Hematopoietic multipotent progenitor cell treated with erythropoietin and hydrocortisone succinate and interleukin-3 and kit ligand, for 17 days (in vitro differentiated cells): ENCODE data around the gene IFFO2.

Source experiments
- DNase-seq: peaks from one replicate; pipeline ENCODE4 v3.0.0-alpha.2; 2015; ENCODE audit warnings: low spot score

IFFO2 gene

DNA sequence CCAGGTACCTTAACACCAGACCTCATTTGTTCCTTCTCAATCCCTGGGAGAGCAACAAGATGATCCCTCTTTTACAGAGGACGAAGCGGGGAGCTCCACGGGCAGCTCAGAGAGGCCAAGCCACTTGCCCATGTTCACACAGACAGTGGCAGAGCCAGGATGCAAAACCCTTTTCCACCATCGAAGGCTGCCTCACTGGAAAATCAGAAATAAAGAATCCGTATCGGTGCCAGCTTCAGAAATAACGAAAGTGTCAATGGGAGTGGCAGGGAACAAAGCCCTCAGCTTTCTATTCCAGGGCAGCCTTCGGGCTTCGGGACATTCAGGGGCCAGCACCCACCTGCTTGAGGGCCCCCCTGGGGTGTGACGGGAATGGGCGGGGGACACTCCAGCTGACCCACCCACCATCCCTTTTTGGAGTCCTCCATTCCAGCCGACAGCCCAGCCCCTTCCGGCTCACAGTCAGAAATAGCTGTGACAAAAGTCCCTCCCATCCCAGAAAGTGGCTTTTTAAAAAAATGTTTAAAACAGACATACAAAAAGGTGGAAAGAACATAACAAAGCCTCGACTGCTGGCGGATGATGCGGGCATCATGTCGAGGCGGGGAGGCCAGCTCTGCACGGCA, 6.0 kb downstream of the IFFO2 start:
- no peak for DNase-seq

DNA sequence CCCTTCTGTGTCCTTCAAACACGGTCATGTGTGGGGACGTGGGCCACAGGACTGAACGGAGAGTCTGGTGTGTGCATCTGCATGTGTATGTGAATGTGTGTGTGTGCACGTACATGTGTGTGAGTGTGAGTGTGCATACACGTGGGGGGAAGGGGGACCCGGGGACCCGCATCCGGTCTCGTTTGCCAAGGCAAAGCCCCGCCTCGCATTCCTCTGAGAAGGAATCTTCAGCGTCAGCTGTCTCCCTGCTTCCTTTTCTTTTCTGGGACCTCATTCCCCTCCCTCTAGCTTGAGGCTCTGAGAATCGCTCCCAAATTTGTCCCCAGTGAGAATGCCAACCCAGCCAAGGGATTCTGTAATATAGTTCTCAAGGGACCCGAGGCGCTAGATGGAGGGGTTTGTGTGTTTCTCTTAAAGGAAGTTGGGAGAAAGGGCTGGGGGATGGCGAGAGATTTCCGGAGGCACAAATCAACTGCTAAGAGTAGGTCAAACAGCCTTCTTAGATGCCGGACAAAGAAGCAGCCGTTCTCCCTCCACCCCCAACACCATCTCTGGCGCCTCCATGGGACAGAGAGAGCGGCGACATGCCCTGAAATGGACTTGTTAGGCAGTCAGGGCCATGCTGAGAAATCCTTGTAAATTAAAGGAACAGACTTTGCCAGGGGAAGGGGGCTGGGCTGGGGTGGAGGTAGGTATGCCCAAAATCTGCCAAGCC, 6.6 kb downstream of the IFFO2 start:
- no peak for DNase-seq

DNA sequence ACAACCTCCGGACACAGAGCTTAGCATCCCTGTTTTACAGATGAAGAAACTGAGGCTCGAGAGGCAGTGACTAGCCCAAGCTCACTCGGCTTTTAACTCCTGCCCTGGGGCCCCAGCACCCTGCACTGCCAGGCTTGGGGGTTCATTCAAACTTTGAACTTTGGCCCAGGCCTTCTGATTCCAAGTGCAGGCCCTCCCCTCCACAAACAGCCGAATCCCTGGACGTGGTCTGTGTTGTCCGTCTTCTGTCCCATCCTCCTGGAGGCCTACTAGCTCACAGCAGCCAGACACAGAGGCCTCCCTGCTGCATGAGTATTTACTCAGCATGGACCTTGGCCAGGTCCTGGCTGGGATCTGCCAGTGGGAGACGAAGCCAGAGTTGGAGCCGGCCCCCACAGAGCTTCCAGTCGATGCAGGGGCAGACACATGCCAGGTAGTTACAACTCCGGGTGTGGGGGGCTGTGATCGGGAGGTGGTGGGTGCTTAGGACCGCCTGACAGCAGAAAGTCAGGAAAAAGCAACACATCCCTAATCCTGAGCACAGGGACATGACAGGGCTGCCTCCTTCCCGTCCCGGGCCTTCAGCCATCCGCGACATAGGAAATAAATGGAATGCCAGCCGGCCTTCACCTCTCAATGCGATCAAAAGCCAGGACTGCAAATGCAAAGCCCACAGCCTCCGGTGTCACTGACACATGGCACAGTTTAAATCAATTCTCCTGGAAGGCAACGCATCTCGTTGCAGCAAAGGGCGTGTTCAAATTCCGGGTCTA, 7.4 kb downstream of the IFFO2 start:
- no peak for DNase-seq

DNA sequence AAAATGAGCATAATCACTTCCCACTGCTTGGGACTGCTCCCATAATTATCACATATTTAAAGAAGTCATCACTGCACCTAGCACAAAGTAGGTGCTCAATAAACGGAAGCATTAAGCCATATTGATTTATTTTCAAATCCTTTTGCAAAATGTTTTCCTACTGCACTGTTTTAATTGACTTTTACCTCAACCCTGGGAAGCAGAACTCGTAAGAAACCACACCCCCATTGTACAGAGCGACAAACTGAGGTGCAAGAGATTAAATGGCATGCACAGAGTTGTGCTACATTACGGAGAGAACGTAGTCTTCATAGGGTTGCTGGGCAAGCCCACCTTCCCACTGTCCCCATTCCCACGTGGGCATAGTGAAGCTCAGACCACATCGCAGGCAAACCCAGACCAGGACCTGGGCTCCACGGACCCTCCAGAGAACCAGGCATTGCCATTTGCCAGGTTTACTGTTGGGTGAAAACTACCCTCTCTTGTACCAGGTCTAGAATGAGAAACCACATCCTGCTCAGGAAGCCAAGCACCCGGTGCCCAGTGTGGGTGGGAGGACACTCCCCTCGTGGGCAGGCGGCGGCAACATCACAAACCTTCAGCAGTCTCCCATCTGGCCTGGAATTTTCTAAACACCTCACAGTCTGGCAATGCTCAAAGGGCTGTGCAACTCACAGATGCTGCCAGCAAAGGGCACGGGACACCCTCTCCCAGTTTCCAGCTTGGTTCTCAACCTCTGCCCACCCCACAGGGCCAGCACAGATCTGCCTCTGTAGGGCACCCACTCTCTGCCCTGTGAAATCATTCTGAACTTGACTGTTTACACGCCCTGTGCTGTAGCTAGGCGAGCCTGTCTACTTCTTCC, 8.2 kb downstream of the IFFO2 start:
- no peak for DNase-seq

DNA sequence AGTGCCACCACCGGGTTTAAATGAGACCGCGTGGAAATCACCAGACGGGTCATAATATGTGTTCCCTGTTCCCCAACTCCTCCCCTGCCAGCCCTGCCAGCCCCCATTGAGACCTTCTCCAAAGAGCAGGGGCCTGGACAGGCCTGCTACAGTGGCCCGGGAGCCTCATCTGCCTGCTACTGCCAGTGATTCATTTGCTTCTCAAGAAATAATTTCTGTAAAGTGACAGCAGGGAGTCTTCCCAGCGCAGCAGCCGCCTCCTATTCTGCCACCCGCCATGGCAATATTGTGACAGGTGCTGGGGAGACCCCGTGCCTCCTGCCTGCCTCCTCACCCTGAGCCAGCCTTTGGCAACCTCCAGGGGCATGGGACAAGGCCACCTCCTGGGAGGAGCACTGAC, 8.9 kb downstream of the IFFO2 start:
- no peak for DNase-seq

DNA sequence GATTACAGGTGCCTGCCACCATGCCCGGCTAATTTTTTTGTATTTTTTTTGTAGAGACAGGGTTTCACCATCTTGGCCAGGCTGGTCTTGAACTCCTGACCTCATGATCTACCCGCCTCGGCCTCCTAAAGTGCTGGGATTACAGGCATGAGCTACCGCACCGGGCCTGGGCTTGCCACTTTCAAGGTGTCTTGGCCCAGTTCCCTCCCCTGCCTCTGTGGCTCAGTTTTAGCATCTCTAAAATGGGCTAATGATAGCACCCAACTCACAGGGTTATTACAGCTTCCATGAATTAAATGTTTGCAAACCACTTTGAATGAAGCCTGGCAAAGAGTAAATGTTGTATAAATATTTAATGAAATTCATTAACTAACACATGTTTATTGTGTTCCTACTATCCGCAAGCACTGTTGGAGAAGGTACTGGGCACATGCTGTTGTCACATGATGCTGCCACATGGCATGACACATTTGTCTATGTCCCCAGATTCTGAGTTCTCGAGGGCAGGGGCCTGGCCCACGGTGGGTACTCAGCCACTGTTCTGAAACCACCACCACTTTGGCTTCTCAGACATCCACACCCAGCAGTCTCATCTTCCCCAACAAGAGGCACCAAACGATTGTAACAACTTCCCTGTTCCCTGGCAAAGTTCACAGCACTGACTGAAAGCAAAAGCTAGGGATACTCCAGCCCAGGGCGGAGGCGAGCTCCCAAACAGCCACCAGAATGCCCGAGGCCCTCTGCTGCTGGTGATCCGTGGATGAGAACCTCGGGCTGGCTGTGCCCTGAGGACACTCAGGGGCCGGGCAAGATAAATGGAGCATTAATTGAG, 9.7 kb downstream of the IFFO2 start:
- no peak for DNase-seq

DNA sequence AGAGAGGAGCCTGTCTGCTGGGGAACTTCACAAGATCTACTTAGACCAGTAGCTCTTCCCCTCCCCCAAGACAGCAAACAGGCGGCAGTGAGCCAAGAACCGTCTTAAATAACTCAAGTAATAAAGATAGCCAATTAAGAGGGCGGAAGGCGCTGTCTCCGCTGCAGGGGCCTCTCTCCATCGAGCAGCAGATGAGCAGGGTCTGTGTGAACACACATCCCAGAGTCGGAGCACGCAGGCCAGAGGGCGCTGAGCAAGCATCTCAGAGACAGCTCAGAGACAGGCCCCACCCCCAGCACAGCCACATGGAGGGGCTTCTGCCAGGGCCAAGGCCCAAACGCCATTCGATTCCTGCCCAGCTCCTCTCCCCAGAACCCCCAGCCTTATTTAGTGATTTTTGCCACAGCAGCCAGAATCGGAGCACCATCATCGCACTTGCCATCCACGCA, 11.1 kb downstream of the IFFO2 start:
- DNase-seq = no peak

DNA sequence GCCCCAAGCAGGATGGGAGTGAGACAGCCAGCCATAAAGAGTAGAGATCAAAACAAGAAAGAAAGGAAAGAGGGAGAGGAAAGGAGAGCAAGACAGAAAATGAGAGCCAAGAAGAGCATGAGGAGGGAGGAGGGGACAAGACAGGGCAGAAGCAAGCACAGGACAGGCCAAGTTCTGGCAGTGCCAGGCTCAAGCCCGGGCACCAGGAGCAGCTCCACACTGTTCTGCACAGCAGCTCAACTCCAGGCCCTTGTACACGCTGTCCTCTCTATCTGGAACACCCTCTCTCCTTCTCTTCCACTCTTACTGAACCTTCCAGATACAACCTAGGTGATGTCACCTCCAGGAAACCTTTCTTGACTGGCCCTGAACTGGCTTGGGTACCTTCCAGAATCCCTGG, 11.7 kb downstream of the IFFO2 start:
- DNase-seq = no peak

DNA sequence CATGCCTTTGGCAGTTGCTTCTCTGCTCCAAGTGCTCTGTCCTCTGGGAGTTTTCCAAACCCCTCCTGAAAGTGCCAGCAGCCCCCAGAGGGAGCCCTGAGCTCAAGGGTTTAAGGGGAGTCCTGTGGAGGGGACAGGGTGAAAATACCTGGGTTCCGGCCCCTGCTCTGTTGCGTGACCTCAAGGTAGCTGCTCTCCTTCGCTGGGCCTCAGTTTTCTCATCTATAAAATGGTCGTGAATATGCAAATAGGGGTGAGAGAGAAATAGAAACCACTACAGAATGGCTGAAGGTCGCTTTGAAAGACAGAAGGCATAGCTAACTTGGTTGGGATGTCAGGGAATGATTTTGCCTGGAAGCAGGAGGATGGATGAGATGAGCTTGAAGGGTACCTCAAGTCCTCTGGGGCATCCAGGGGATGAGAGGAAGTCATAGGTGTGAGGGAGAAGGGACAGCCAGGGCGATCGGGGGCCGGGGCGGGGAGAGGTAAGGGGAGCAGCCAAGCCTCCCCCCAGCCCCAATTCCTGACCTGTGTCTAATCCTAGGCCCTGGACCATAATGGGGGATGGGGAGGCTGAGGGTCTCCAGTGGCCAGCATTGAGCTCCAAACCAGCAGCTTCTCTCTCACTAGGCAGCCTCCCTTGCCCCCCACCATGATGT, 12.4 kb downstream of the IFFO2 start:
- no peak for DNase-seq

DNA sequence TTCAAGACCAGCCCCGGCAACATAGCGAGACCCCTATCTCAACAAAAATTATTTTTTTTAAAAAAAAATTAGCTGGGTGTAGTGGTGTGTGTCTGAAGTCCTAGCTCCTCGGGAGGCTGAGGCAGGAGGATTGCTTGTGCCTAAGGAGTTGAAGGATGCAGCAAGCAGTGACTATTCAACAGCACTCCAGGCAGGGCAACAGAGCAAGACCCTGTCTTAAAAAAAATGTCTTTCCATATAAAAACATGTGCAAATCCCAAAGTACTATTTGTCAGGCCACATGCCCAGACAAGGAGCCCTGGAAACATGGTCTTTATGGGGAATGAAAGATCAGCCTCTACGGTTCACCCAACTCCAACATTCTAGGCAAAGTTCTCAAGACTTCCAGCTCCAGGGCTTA, 13.3 kb downstream of the IFFO2 start:
- no peak for DNase-seq

DNA sequence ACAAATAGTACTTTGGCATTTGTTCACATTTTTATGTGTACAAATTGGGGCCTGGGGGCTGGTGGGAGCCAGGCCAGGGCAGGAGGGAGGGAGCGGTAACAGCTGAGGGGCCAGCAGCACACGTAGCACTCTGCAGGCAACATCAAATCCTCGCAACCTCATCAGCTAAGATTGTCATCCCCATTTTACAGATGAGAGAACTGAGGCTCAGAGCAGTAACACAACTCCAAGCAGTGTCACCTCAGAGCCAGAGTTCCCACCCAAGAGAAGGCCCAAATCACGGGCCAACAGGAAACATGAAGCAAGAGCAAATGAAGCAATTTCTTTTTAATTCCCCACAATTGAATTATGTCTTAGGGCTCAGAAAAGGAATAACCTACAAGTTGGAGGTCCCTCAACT, 14.1 kb downstream of the IFFO2 start:
- no peak for DNase-seq

DNA sequence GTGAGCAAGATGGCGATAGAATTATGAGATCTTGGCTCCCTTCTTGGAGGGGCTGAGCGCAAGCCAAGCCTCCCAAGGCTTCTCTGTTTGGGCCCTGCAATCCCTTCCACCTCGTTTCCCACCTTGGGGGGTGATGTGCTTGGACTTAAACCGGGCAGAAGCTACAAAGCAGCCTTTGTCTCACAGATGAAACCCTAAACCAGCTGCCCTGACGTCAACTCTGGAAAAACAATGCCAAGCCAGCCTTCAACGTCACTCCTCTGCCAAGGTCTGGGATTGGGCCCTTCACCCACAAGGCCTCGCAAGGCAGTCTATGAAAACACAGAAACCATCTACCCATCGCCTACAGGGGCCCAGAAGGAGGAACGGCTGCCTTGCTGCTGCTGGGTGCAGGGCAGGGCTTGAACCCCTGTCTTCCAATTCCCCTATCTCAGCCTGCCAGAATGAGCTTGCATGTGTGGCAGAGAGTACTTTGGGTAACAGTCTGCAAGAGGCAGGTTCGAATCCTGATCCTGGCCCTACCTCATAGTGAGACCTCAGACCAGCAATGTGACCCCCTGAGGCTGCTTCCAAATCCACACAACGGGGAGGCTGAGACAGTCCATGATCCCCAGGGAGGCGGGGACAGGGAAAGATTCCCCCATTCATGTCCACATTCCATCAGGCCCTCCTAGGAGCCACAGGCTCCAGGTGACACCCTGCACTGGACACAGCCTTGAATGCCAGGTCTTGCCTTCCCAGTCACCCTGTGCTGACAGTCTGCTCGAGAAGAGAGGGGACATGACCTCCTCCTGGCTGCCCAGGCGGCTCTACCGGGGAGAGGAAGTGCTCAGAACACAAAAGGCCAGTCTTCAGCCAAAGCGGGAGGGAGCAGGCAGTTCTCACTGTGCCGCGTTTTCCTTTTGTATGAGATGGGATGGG, 15.0 kb downstream of the IFFO2 start:
- no peak for DNase-seq

DNA sequence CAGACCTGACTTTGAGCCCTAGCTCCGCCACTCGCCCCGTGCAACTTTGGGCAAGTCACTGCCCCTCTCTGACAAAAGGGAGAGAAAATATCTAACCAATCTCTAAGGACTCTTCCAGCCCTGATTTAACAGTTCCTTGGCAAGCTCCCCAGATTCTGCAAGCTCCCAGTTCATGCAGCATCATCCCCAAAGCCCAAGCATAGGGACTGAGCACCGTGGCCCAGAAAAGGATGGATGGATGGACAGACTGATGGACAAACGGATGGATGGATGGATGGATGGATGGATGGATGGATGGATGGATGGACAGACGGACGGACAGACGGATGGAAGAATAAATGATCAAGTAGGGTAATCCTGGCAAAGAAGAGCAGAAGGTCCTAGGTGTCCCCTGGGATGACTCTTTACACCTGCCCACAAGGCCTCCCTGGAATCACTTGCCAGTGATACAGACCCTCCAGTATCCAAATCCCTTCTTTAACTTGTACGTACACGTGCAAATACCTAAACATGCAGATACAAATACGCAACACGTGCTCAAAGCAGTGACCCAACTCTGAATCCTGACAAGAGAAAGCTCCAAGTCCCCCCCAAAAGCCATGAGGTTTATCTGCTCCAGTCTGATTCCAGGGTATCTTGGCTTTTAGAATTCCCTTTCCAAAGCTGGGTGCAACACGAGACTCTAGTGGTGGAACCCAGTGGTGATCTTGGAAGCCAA, 16.0 kb downstream of the IFFO2 start:
- DNase-seq = no peak

DNA sequence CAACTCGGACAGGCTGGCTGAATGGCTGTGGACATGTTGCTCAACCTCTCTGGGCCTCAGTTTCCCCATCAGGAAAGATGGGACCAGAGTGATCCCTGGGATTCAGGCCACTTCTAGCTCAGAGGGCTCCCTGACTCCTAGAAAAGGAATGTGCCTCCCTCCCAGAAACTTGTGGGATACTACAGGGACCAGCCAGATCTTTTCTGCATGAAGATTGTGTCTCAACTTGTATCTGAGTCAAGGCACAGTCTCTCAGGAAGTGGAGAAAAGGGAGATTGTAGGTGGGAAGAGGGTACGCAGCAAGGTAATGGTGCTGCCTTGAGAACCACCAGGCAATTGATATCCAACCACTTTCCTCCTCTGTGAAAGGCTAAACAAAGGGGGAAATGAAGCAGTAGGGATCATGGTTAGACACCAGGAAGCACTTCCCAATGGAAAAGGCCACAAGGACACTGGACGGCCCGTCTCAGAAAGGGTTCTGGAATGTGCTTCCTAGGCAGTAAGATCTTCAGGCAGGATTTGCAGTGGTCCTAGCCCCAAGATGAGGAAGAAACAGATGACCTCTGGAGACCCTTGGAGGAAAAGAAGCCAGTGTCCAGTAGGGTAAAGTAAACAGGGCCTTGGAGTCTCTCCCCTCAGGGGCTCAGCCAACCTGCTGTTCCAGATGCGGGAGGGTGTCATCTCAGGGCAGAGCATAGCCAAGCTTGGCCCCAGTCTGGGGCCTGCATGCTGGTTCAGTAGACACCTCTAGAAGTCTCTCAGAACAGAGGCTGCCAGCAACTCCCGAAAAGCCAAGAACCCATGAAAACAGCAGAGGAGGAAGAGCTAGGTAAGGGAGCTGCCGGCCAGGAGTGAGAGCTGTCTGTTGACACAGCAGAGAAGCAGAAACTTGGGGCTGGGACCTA, 16.8 kb downstream of the IFFO2 start:
- no peak for DNase-seq

DNA sequence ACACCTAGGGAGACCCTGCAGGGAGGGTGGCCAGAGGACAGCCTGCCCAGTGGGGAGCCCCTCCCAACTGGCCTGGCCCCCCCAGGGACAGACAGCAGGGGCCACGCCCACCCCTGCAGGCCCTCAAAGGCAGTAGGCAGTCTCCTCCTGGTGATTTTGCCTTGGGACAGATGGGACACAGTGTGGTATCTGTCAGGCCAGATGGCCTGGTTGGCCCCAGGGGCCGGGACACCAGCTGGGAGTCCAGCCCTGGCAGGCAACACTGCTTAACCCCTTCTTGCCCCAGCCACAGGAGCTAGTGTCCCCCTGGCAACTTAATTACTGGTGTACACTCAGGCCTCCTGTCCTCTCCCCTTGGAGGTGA, 17.8 kb downstream of the IFFO2 start:
- no peak for DNase-seq

DNA sequence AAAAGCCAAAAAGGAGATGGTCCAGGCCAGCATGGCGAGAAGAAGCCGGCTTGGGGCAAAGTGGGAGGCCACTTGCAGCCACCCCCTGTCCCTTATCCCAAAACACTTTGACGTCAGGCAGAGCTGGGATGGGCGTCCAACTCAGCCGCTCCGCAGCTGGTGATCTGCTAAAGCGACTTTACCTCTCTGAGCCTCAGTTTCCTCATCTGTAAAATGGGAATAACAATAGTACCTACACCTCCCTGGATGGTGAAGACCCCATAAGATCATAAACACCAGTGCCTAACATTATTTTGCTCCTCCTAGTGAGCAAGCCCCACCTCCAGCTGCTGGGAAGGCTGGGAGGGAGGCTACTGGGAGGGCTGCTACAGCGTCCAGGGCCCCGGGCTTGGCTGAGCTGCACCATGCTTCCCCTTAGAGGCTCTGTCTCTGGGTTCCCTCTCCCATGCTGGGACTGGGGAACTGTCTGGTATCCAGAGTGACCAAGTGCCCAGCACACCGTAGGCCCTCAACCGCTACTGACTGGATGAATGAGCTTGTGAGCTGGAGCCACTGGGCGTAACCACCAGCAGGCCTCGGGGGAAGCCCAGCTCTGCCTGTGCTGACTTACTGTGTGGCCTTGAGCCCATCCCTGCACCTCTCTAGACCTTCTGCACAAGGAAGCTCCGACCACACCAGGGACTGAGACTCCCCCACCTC, 18.3 kb downstream of the IFFO2 start:
- DNase-seq = no peak

DNA sequence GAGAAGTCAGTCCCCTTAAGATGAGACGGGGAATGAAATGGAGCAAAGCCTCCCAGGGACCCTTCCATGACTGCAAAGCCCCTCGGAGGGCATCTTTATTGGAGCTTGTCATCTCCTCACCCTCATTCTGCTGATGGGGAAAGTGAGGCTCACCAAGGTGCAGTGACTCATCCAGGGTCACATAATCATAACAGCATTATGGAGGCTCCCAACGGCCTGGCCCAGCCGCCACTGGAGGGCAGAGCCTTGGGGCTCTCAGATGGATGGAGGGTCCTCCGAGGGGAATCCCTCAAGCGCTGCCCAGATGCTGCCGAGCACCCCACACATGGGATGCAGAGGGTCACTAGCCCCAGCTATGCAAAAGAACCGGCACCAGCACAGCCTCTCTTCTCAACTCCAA, 18.9 kb downstream of the IFFO2 start:
- no peak for DNase-seq
